Dermis blood vessel endothelial cell (primary cell): Measurements from ENCODE around the gene CPLANE2. TPM values are rescaled to one million over a fixed set of nuclear protein-coding genes. Genes with fewer than 3 reads are reported as not detected.
"Not testable (repeated sequence)": the region's sequence is repeated elsewhere in the genome, so short reads cannot be mapped to it uniquely, and the experiment has no call there.

Source experiments
- DNase-seq: peaks from one replicate; pipeline ENCODE4 v3.0.0; 2010
- total RNA-seq: library from RNA; depleted of rRNA; stranded (reverse); fragments of >200 nt; gene quantifications from 2 replicates; pipeline ENCODE4 v1.2.3, GENCODE V29; 2014

Gene CPLANE2
- total RNA-seq, 1 donor from 2014 or later = 9.5 TPM

- peak; percentile 96 for DNase-seq
Observed at GRCh38 chr1:16248603-16249516, 11.9 kb upstream of the CPLANE2 start.

DNA sequence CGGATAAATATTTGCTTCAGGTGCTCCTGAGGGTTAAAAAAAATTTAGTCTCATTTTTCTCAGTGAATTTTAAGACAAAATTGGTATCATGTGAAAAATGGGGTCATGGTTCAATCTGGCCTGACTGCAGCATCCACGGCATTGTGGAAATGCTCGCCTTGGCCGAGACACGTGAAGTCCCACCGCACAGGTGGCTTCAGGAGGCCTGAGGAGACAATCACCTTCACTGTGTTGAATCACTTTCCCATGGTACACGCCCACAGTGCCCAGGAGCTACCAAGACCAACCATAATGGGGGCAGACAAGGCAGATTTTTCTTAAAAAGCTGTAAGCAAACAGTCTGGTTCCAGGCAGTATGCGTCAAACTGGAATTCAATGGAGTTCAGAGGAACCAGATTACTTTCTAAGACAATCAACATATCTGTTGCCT lies 11.0 kb upstream of the CPLANE2 start:
- DNase-seq = no peak

DNA sequence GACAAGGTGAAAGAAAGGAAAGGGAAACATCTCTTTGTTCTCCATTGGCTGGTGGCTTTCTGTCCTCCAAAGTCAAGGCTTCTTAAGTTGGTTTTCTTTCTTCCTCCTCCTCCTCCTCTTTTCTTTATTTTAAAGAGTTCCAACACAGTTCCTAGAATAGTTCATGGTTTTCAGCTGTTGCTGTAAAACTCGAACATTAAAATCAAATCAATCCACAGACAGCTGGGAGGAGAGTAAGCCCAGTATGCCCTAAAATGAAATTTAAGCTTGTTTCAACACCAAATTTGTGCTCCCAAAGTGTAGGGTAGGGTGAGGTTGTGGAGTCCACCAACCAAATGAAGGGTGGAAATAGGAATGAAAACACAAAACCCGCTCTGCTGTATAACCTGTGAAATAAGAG lies 10.5 kb upstream of the CPLANE2 start:
- DNase-seq = no peak

DNA sequence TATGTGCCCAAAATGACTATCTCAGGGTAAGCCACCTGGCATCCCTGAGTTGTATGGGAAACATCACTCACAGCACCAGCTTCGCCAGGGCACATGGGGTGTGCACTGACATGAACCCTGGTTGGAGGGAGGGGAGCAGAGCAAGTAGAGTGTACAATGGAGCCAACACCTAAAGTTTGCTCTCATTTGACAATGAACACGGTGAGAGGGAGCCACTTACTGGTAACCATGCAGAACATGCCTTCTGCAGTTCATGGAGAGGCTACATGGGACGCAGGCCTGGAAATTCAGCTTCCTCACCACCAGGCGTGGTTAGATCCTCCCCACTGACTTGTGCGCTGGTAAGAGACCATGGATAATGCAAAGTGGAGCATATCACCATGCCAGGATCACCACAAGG lies 10.0 kb upstream of the CPLANE2 start:
- no peak for DNase-seq

GRCh38 chr1:16246239-16246638 lies 9.3 kb upstream of the CPLANE2 start:
- DNase-seq = not testable (repeated sequence)

GRCh38 chr1:16245476-16246196 lies 8.7 kb upstream of the CPLANE2 start:
- no peak for DNase-seq

- DNase-seq = no peak
Observed at GRCh38 chr1:16244650-16245285, 7.8 kb upstream of the CPLANE2 start.

DNA sequence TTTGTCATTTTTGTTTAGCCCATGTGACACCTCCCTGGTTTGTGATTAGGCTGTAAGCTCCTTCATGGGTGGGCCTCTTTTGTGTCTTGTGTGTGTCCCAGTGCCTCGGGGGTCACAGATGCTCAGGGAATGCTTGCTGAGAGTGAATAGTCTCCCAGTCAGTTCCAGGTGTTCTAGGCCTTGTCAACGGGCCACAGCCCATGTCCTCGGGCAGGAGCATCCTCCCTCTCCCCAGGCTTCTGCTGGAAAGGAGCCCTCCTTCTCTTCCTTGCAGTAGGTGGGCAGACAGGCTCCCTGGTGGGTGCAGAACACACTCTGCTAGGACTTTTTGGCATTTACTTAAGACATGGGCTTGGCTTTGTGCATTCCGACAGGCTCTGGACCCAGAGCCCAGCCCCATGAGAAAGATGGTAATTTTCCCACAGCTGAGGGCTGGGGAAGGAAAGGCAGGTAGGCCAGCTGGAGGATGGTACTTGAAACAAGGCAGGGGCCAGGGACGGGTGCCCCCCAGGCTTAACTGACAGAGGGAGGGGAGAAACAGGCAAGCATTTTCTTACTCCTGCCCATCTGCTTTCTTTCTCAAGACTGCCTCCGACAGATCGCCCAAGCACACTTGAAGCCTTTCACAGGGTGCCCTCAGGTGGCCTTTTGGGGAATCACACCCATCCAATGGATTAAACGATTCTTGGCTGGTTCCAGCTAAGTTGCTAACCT lies 7.1 kb upstream of the CPLANE2 start:
- DNase-seq = peak; percentile 92

GRCh38 chr1:16243215-16243610 lies 6.2 kb upstream of the CPLANE2 start:
- no peak for DNase-seq

GRCh38 chr1:16242556-16243214 lies 5.7 kb upstream of the CPLANE2 start:
- DNase-seq = no peak

DNA sequence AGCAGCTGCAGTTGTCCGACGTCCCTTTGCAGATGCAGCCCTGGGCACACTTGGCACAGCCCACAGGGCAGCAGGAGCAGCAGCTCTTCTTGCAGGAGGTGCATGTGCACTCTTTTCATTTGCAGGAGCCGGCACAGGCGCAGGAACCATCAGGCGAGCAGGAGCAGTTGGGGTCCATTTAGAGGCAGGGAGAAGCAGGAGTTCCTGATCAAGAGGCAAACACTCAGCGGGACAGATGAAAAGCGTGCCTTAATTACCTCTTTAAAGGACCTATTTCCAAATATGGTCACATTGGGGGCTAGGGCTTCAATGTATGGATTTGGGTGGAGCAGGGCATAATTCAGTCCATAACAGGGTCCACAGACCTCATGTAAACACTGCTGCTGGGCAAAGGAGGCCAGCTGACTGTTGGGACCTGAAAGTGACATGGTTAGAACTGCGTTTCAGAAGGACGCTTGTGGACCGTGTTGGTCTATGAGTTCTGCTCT lies 4.3 kb upstream of the CPLANE2 start:
- no peak for DNase-seq

DNA sequence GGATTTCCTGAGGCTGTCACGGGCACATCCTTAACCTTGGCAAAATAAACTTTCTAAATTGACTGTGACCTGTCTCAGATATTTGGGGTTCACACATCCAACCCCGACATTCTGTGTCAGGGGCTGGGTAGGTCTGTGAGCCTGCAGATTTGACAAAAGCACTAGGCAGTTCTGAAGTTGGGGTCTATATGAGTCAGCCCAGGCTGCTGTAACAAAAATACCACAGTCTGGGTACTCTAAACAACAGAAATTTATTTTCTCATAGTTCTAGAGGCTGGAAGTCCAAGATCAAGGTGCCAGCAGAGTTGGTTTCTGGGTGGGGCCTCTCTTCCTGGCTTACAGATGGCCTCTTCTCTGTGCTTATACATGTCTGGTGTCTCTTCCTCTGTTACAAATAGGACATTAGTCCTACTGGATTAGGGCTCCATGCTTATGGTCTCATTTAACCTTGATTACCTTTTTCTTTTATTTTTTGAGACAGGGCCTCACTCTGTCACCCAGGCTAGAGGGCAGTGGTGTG lies 3.0 kb upstream of the CPLANE2 start:
- no peak for DNase-seq

- no peak for DNase-seq
Observed at GRCh38 chr1:16237343-16237830, 404 bp upstream of the CPLANE2 start.

DNA sequence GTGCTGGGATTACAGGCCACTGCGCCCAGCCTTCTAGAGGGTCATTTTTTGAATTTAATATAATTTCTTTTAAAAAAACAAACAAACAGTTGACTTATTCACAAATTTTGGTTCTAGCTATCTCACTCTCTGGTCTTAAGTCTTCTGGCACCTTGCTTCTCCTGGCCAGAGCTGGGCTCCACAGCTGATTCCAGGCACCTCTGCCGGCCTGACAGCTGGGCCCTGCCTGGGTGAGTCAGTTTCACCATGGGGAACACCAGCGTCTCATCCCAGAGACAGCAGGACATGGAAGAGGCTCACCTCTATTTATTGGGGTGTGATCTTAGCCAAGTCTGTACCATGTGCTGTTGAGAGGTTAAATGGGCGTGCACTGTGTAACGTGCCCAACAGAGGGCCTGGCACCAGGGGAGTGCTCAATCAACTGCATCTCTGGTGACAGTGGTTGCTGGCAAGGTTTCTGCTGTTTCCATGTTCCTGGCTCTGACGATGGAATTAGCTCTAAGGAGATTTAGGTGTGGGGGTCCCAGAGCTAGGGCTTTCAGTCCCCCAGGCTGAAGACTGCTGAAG lies 956 bp downstream of the CPLANE2 start:
- peak; percentile 51 for DNase-seq

DNA sequence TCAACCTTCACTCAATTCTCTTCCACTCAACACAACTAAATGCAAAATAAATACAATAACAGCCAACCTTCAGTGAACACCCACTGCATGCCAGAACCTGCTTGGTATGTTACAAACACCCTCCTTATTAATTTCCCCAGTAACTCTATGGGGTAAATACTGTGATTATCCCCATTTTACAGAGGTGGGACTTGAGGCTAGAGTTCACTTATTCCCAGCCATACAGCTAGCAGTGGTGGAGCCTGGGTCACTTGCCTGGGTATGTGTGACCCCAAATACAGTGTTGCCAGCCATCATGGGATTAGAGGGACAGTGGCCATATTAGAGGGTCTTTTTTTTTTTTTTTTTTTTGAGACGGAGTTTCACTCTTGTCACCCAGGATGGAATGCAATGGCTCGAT lies 1.6 kb downstream of the CPLANE2 start:
- no peak for DNase-seq

GRCh38 chr1:16233431-16233830 lies 3.6 kb downstream of the CPLANE2 start:
- DNase-seq = no peak

- no peak for DNase-seq
Observed at GRCh38 chr1:16232316-16232710, 4.7 kb downstream of the CPLANE2 start.

- no peak for DNase-seq
Observed at GRCh38 chr1:16231331-16232315, 5.4 kb downstream of the CPLANE2 start.

DNA sequence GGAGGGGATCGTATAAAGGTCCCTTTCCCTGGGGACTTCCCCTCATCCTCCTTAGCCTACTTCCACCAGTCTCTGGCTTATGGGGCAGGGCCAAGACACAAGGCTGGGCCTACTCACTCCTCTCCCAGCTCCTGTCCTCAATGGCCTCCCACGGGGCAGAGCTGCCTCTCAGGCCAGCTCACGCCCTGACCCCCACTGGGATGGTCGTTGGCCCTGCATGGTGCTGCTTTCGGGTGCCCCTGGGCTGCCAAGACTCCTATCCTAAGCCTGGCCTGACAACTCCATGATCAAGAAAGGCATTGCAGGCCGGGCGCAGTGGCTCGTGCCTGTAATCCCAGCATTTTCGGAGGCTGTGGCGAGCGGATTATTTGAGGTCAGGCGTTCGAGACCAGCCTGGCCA lies 6.2 kb downstream of the CPLANE2 start:
- no peak for DNase-seq
